Skin of body (tissue), 2 donors: ENCODE measurements around the gene UGGT1. TPM values are rescaled to one million over a fixed set of nuclear protein-coding genes. Genes with fewer than 3 reads are reported as not detected.

Experiments
- DNase-seq: peaks from one replicate; lab custom pipeline; 2025; lab: John Stamatoyannopoulos, UW
- total RNA-seq: library from RNA; depleted of rRNA; stranded (reverse); fragments of >200 nt; gene quantifications from one replicate; pipeline ENCODE4 v1.2.3, GENCODE V29; 2014

Gene UGGT1
- total RNA-seq, 1 donor from 2014 or later: 30.9 TPM

DNA sequence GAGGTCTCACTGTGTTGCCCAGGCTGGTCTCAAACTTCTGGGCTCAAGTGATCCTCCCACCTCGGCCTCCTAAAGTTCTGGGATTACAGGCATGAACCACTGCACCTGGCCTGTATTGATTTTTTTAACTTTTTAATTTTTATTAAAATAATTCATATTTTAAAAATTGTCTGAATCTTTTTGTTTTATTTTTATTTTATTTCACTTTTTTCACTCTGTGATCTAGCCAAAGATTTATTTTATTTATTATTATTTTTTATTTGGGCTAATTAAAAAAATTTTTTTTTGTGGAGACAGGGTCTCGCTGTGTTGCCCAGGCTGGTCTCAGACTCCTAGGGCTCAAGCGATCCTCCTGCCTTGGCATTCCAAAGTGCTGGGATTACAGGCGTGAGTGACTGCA, 14.1 kb downstream of the UGGT1 start:
- DNase-seq: no peak

DNA sequence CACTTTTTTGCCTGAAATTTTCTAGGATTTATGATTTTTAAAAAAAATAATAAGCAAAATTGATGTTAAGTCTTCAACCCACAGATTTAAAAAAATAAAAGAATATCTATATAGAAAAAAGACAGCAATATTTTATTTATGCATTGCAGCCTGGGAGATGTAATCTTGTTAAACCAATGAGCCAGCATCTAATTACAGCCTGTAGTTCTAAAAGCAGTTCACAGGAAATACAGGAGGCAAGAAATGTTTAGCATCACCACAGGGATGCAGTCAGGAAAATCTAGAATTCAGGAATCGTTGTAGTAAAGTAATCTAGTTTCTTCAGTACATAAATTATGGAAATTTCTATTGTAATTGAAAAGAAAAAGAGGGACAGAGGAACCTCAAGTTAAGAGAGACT, 17.2 kb downstream of the UGGT1 start:
- DNase-seq: no peak

DNA sequence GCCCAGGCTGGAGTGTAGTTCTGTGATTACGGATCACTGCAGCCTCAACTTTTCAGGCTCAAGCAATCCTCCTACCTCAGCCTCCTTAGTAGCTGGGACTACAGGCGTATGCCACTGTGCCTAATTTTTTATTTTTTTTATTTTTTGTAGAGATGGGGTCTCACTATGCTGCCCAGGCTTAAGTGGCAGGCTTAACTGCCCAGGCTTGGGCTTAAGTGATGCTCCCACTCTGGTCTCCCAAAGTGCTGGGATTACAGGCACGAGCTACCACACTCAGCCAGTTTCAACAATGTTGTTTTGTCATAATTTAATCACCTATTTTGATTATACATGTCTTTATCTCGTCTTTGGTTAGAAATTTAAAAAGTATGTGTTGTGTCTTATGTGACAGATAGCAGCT, 18.2 kb downstream of the UGGT1 start:
- no peak for DNase-seq

DNA sequence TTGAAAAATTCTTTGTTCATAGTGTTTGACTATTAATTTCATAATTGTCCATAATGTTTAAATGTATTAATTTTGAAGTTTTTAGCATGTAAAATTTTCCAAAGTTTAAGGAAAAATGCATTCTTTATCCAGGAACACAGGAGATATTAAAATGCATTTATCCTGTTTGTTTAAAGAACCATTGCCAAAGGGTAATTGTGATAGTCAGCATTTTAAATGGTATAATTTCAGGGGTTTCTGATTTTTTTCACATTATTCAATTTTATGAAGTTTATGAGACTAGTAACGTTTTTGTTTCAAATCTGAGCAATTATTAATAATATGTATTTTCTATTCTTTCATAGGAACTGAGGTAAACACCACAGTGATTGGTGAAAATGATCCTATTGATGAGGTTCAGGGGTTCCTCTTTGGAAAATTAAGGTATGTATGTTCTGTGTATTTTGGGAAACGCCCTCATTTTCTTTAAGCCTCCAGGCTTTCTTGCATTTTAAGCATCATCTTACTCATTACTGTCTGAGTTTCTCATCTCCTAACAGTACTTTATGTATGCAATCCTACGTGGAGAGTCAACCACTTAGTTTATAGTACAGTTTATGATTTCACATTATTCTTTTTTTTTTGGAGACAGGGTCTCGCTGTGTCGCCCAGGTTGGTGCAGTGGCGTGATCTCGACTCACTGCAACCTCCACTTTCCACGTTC, 25.1 kb downstream of the UGGT1 start:
- DNase-seq: no peak

DNA sequence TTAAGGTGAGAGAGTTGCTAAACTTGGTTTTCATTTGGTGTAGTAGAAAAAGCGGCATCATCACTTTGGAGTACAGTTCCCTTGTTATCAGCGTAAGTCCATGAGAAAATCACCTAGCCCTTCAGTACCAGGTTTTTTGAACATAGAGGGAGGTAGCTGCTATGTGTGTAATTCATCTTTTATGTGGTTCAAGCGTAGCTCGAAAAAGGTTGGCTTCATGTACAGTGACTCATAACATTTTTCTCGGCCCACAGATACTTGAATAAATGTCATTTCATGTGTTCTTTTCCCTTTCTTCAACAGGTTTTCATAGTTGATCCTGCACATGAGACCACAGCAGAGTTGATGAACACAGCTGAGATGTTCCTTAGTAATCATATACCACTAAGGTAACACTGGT, 43.6 kb downstream of the UGGT1 start:
- no peak for DNase-seq

DNA sequence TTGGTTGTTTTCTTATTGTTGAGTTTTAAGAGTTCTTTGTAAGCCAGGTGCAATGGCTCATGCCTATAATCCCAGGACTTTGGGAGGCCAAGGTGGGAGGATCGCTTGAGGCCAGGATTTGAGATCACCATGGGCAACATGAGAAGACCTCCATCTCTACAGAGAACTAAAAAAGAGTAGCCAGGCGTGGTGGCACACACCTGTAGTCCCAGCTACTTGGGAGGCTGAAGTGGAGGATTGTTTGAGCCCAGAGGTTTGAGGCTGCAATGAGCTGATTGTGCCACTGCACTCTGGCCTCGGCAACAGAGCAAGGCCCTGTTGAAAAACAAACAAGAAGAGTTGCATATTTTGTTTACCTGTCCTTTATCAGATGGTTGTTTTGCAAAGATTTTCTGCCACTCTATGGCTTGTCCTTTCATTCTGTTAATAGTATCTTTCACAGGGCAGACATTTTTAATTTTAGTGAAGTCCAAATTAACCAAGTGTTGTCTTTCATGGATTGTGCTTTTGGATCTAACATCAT, 46.2 kb downstream of the UGGT1 start:
- DNase-seq: no peak

DNA sequence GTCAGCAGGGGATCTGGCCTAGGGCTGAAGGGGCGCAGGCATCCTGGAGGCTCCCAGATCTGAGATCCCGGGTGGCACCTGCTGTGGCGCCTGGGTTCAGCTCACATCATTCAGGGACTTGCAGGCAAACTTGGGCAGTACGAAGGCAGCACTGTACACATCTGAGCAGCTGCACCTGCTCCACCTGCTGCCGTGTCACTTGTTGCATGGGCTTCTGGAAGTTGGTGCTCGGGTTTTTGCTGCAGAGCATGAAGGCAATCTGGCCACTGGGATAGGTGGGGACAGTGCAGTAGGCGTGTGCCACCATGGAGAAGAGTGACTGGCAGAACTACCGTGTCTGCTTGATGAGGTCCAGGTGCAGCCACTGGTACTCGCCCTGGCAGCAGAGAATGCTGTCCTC, 48.6 kb downstream of the UGGT1 start:
- no peak for DNase-seq

DNA sequence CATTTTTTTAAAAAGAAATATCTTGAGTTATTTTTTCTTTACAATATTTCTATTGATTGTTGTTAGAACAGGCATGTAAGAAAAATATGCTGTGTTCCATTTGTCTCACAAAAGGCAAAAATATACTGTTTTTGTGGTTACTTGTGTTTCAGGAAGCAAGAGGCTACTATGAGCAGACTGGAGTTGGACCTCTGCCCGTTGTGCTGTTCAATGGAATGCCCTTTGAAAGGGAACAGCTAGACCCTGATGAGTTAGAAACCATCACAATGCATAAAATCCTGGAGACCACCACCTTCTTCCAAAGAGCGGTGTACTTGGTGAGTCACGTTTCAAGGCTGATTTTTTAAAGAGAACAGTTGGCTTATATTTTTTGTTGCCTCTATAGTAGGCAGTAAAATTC, 54.7 kb downstream of the UGGT1 start:
- no peak for DNase-seq

DNA sequence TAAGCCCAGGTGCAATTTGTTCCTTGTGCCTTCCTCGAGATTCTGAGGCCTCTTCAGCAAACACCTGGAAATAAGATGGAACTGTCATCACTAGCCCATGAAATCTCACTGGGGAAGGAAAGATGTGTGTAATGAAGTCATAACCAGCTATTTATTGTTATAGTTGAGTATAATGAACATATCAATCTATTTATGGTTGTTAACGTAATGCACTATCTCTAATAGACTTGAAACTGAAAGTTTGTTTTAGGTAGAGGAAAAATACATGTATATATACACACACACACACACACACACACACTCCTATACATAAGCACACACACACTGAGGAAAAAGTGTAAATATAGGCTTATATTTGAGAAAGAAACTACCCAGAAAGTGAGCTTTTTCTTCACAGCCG, 62.8 kb downstream of the UGGT1 start:
- no peak for DNase-seq

DNA sequence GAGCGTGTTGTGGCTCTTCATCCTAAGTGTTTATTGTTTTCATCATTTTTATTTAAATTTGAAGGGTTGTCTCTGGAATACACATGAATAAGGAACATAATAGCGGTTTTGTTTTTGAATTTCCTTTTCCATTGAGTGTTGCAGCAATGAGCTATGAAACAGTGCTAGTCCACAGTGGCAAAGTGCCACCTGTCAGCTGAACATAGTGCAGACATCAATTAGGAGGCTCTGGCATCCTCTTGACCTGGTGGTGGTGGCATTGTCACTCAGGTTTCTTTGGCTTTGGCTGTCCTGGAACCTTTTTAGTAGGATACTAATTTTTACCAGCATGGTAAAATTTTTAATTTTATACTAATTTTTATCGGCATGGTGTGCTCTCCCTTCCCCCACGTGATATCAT, 63.2 kb downstream of the UGGT1 start:
- no peak for DNase-seq

DNA sequence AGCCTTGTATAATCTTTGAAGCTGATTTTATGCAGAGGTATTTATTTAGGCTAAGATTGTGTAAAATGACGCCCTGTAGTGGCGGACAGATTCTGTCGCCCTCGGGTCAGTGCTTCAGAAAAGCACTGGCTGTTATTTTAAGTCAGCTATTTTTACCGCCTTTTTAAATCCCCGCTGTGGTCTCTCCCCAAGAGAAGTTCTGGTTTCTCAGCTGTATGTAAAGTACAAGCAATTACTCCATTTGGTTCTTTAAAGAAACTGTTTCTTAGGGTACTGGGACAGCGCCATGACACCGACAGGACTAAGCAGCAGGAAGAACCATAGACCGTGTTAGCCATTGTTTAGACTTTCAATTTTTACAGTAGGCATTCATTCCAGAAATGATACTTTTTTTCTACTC, 65.0 kb downstream of the UGGT1 start:
- DNase-seq: no peak

DNA sequence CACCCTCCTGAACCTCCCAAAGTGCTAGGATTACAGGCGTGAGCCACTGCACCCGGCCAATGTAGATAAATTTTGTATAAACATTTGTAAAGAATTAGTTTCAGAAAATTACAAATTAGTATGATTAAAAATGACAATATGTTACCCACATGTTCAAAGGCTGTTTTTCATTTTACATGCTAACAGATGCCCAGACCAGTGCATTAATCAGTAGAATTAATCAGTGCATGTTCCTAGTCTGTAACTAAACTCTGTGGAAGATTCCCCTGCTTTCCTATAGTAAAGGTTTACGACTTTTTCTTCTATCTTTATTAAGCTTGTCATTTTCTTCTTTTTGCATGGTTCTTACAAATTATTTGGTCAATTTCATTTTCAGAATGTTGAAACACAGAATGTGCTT, 65.8 kb downstream of the UGGT1 start:
- peak; percentile 17 for DNase-seq

DNA sequence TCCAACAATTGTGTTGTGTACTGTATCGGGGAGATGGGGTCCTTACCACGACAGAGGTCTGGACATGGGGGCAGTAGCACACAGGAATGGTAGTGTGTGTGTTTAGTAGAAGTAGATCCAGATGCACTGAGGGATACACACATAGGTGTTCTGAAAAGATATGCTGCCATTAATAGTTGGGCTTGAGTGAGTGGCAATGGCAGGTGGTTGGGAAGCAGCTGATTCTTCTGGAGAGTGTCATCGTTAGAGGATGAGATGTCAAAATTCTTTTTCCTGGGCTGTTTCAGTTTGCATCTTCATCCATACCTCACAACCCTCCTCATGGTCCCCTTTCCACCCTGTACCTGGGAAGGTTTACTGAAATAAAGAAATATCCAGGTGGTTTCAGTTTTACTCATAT, 66.6 kb downstream of the UGGT1 start:
- DNase-seq: no peak

DNA sequence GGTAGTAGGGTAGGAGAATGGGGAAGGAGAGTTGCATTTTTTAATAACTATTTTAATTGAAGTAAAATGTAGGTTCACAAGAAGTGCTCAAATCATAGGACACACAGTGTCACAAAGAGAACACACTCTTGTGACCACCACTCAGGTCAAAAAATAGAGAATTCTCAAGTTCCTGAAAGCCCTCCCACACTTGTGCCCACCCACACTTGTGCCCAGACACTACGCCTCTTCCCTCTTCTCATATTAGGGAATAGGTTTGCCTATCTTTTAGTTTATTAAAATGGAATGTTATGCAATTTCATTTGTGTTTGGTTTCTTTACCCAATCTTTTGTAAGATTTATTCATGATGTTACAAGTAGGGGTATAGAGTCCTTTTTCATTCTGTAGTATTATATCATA, 67.2 kb downstream of the UGGT1 start:
- DNase-seq: no peak

DNA sequence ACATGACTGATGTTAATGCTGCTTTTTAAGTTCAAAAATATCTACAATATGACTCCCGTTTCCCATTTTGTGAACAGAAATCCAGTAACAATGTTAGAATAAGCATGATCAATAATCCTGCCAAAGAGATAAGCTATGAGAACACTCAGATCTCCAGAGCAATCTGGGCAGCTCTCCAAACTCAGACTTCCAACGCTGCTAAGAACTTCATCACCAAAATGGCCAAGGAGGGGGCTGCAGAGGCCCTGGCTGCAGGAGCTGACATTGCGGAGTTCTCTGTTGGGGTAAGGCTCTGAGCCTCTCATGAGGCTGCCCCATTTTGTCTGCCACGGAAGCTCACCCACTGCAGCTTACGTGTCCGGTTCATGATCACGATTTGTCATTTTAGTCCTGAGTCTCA, 68.4 kb downstream of the UGGT1 start:
- DNase-seq: no peak

DNA sequence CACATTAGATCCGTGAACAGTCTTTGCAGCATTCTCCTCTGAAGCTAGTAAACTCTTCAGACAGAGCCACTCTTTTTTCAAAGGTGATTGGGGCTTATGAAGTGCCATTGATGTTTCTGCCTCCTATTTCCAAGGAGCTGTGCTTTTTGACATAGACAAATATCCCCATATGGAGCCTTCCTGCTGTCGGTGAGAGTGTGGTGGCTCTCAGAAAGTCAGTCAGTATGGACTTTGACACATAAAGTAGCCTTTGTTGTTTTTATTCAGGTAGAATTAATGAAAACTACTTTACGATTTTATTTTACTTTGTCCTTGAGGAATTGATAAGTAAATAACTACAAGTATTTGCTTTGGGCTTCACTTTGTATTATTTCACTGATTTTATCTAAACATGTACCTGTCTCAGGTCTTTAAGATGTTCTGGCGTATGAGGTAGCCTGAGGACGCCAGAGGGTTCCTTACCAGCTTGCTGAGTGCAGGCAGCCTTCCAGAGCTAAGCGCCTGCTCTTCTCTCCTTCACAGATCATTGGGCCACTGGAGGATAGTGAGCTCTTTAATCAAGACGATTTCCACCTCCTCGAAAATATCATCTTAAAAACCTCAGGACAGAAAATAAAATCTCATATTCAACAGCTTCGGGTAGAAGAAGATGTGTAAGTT, 69.7 kb downstream of the UGGT1 start:
- no peak for DNase-seq

DNA sequence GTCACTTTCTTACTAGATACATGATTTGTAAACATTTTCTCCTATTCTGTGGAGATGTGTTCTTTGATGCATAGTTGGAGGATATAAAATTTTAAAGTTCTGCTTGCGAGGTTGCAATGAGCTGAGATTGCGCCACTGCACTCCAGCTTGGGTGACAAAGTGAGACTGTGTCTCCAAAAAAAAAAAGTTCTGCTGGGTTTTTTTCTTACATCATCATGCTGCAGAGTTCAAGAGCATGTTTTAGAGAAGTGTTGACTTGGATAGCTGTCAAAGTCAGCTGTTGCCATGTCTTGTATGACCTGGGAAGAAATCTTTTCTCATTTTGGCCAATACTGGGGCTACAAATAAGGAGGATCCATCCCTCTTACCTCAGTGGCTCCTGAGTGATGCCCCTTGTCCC, 71.3 kb downstream of the UGGT1 start:
- DNase-seq: no peak

DNA sequence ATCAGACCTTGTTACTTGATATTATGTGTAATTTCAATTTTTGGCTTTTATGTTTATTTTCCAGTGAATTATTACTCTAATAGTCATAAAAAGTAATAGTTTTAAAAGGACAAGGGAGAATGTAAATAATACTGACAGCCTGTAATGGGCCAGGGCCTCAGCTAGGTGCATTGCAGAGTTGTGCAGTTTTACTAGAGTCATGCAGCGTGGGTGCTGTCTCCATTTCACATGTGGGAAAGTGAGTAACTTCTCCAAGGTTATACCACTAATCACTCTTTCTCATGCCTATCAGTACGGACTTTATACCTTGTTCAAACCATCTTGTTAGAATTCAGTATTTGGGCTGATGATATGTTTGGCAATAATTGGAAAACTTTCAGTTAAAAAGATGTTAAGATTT, 73.3 kb downstream of the UGGT1 start:
- DNase-seq: no peak

DNA sequence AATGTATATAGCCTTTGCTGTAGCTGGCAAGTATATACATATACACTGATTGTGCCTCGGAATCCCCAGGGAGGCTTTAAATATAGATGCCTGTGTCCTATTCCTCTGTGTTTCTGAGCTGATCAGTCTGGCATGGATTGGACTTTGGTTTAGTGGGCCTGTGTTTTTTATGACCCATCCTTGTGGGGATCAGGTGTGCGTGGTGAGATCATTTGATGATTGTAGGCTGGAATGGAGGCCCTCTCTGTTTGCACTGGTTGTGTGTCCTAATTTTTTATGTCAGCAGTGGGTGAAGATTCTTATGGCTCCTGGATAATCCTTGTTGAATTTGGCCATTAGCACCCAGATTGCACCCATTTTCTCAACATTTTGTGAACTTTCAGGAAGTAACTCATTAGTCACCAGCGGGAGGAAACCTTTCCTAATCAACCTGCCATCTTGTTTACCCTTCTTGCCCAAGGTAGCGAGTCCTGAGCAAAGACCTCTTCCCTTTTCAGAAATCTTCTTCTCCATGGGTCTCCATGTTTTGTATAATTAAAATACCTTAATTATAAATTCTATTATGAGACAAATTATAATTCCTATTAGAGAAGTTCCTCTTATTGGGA, 75.8 kb downstream of the UGGT1 start:
- DNase-seq: no peak

DNA sequence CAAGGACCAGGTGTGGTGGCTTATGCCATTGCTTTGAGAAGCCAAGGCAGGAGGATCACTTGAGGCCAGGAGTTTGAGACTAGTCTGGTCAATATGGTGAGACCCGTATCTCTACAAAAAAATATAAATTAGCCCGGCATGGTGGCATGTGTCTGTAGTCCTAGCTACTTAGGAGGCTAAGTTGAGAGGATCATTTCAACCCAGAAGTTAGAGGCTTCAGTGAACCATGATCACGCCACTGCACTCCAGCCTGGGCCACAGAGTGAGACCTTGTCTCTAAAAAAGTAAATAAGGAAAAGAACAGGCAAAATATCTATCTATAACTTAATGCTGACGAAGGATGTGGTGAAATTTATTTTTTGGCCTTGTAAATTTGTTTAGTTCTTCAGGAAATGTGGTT, 78.1 kb downstream of the UGGT1 start:
- DNase-seq: no peak

DNA sequence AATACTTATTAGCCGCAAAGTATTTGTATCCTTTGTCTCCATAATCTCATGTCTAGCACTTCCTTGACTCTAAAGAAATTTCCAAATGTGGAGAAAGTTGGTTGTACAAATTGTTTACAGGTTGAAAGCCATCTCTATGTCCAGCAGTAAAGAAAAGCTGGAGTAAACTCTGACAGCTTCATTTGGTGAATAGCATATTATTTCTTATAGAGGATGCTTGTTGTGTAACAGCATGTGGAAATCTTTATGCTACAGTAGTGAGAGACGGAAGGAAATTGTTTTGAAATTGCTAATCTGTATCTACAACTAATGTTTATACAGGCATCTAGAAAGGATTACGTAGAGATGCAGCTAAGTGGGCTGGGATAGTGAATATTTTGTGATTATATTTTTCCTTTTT, 78.5 kb downstream of the UGGT1 start:
- no peak for DNase-seq

DNA sequence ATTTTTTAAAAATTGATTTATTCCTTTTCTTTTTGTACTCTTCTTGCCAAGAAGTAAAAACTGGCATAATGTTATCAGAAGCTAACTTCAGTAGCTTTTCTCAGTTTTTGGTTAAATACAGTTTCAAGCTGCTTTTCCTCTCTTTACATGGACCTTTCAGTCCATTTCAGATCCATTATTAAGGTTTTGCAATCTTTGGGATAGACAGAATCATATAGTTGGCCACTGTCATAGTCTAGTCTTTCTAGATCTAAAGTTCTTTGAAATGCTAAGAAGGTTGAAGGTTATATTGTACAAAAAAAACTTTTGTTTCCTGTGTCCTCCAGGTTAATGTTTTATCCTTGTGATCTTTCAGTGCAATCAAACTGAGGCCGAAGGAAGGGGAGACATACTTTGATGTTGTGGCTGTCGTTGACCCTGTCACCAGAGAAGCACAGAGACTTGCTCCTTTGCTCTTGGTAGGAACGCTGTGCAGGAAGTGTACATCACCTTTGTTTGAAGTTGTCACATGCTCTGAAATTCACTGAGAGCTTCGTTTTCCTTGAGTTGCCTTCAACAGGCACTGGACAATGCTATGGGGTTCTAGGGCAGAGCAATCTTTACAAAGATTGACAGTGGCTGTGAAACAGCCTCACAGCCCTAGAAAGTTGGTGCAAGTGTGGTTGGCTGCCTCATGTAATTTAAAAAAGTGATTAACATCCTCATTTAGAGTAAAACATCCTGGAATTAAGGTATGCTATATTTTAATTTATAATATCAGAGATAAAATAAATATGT, 79.1 kb downstream of the UGGT1 start:
- DNase-seq: no peak
